Brain microvascular endothelial cell (primary cell): Measurements from ENCODE around the gene MAMDC2.

Experiments
- DNase-seq: peaks from one replicate; pipeline ENCODE4 v3.0.0-alpha.2; 2020
- H3K27ac ChIP-seq: fragments of 250-450 bp; sonication (Bioruptor Pico); 2 replicates; pipeline ENCODE4 v1.5.1; 2020; ENCODE audit warnings: mild to moderate bottlenecking, moderate library complexity
- H3K27me3 ChIP-seq: fragments of 250-450 bp; sonication (Bioruptor Pico); replicated peaks from 2 replicates; pipeline ENCODE4 v1.5.1; 2020; ENCODE audit warnings: mild to moderate bottlenecking
- H3K36me3 ChIP-seq: fragments of 250-450 bp; sonication (Bioruptor Pico); replicated peaks from 2 replicates; pipeline ENCODE4 v1.5.1; 2020; ENCODE audit warnings: mild to moderate bottlenecking
- H3K4me3 ChIP-seq: 2 replicates; pipeline ENCODE4 v1.5.1; 2011; ENCODE audit warnings: low read depth, mild to moderate bottlenecking, control low read depth, low read length, moderate library complexity
- CTCF ChIP-seq: IDR thresholded peaks from 2 replicates; pipeline ENCODE4 v1.5.1; 2011; ENCODE audit warnings: low read depth, mild to moderate bottlenecking, moderate library complexity, low read length, control low read depth, inconsistent platforms; ENCODE audit errors: missing control alignments
- in situ Hi-C: cut with HindIII; loops from 2 replicates; pipeline ENCODE4 v1.10.0; 2017; ENCODE audit warnings: low sequenced_read_pairs, low pct_ligation_motif_present

MAMDC2 gene

GRCh38 chr9:70043689-70044489 lies at the start of gene MAMDC2:
MAMDC2 (plus strand) TSS chr9:70043848; CDS start chr9:70044198, 350 bp downstream.
- Histone ChIP-seq H3K36me3 (no peaks in the 10 kb centered on the region), H3K27me3 (no peaks in the 10 kb centered on the region), H3K4me3 (peak within 1 kb of the TSS; percentile 62), H3K27ac (no peak within 1 kb of the TSS)
- no peak for DNase-seq
- TF ChIP-seq CTCF, result no peak
- in situ Hi-C loops, result no loop called here

GRCh38 chr9:69995846-69996245 lies 47.8 kb upstream of the MAMDC2 start:
- H3K27ac ChIP-seq, result no peak overlapping the region
- TF ChIP-seq CTCF, result no peak
- no peak for DNase-seq
- no peaks in the 10 kb centered on the region for H3K27me3 ChIP-seq
- in situ Hi-C loops, result no loop called here
- H3K4me3 ChIP-seq, result no peak overlapping the region
- no peaks in the 10 kb centered on the region for H3K36me3 ChIP-seq

- Histone ChIP-seq H3K36me3 (no peaks in the 10 kb centered on the region), H3K27me3 (no peaks in the 10 kb centered on the region), H3K27ac (no peak overlapping the region), H3K4me3 (no peak overlapping the region)
- DNase-seq, result no peak
- in situ Hi-C loops, result no loop called here
- TF ChIP-seq CTCF, result no peak
Observed at GRCh38 chr9:69996967-69997366, 46.7 kb upstream of the MAMDC2 start.

- in situ Hi-C loops, result no loop called here
- DNase-seq, result no peak
Observed at GRCh38 chr9:69997524-69997923, 46.1 kb upstream of the MAMDC2 start.

GRCh38 chr9:69999315-69999714 lies 44.3 kb upstream of the MAMDC2 start:
- Histone ChIP-seq H3K27me3 (no peaks in the 10 kb centered on the region), H3K27ac (no peak overlapping the region), H3K4me3 (no peak overlapping the region), H3K36me3 (no peaks in the 10 kb centered on the region)
- TF ChIP-seq CTCF, result no peak
- in situ Hi-C loops, result no loop called here
- DNase-seq, result no peak

More at GRCh38 chr9:69997524-69997923, 46.1 kb upstream of the MAMDC2 start:
- no peak for TF ChIP-seq CTCF
- H3K27ac ChIP-seq, result no peak overlapping the region
- H3K27me3 ChIP-seq, result no peaks in the 10 kb centered on the region
- H3K36me3 ChIP-seq, result no peaks in the 10 kb centered on the region
- H3K4me3 ChIP-seq, result no peak overlapping the region

- Histone ChIP-seq H3K27ac (no peak overlapping the region), H3K4me3 (no peak overlapping the region), H3K27me3 (no peaks in the 10 kb centered on the region), H3K36me3 (no peaks in the 10 kb centered on the region)
- no peak for DNase-seq
- in situ Hi-C loops, result no loop called here
- TF ChIP-seq CTCF, result no peak
Observed at GRCh38 chr9:70000469-70000868, 43.2 kb upstream of the MAMDC2 start.
